KMS-11 (cell line): ENCODE measurements around the gene CDKN3.

Experiments
- H2AFZ ChIP-seq: fragments of 200-600 bp; sonication (generic); 2 replicates; pipeline ENCODE4 v1.6.1; 2016; ENCODE audit warnings: antibody characterized with exemption, mixed run types, low read depth
- H3K27ac ChIP-seq: fragments of 200-600 bp; sonication (generic); 2 replicates; pipeline ENCODE4 v1.6.1; 2016; ENCODE audit warnings: mild to moderate bottlenecking, mixed run types
- H3K27me3 ChIP-seq: fragments of 200-600 bp; sonication (generic); 2 replicates; pipeline ENCODE4 v1.6.1; 2017; ENCODE audit warnings: mild to moderate bottlenecking, low read depth, mixed run types, moderate library complexity; ENCODE audit not compliant: insufficient read depth
- H3K36me3 ChIP-seq: fragments of 200-600 bp; sonication (generic); 2 replicates; pipeline ENCODE4 v1.6.1; 2017; ENCODE audit warnings: mild to moderate bottlenecking, mixed run types; ENCODE audit not compliant: insufficient read depth
- H3K4me1 ChIP-seq: fragments of 200-600 bp; sonication (generic); 2 replicates; pipeline ENCODE4 v1.6.1; 2016; ENCODE audit warnings: mild to moderate bottlenecking, low read depth, mixed run types; ENCODE audit not compliant: poor library complexity, severe bottlenecking
- H3K4me2 ChIP-seq: fragments of 200-600 bp; sonication (generic); 2 replicates; pipeline ENCODE4 v1.7.0; 2016; ENCODE audit warnings: mild to moderate bottlenecking, mixed run types
- H3K4me3 ChIP-seq: fragments of 200-600 bp; sonication (generic); IDR thresholded peaks from 2 replicates; pipeline ENCODE4 v1.6.1; 2017; ENCODE audit warnings: low read depth, low read length, mixed read lengths; ENCODE audit not compliant: insufficient read depth
- H3K79me2 ChIP-seq: fragments of 200-600 bp; sonication (generic); 2 replicates; pipeline ENCODE4 v1.6.1; 2016; ENCODE audit warnings: low read depth, mixed run types; ENCODE audit not compliant: insufficient read depth
- H3K9ac ChIP-seq: fragments of 200-600 bp; sonication (generic); 2 replicates; pipeline ENCODE4 v1.6.1; 2016; ENCODE audit warnings: mild to moderate bottlenecking, mixed run types
- H4K20me1 ChIP-seq: fragments of 200-600 bp; sonication (generic); 2 replicates; pipeline ENCODE4 v1.6.1; 2016; ENCODE audit warnings: mild to moderate bottlenecking, mixed run types; ENCODE audit not compliant: insufficient read depth
- TF ChIP-seq, protein P1 (sequence below): fragments of 200-600 bp; sonication (generic); conservative IDR thresholded peaks from 2 replicates; pipeline ENCODE4 v1.6.1; 2017; ENCODE audit warnings: low read depth, mild to moderate bottlenecking, antibody characterized with exemption, low read length, moderate library complexity, mixed read lengths

CDKN3 gene

DNA sequence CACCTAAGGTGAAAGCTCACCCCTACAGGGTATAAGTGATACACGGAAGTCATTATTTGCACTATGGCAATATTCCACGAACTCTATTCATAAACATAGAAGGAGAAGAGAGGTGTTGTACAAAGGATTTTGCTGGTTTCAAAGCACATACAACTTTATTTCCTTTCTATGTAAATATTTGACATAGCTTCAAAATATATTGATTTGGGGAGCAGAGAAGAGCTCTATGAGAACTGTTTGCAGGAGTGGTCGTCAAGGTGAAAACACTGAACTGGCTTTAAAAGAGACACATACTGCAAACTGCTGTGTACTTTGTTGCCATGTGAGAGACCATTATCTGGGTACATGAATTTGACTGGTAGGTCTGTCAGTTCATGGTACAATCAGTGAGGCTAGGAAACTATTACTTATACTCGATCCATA lies 27.7 kb downstream of the CDKN3 start:
- no peaks in the 10 kb centered on the region for H3K79me2 ChIP-seq
- H3K4me1 ChIP-seq: no peaks in the 10 kb centered on the region
- no peak overlapping the region for H2AFZ ChIP-seq
- no peak overlapping the region for H3K4me3 ChIP-seq
- no peaks in the 10 kb centered on the region for H3K36me3 ChIP-seq
- no peak overlapping the region for H3K9ac ChIP-seq
- TF ChIP-seq, protein P1, sequence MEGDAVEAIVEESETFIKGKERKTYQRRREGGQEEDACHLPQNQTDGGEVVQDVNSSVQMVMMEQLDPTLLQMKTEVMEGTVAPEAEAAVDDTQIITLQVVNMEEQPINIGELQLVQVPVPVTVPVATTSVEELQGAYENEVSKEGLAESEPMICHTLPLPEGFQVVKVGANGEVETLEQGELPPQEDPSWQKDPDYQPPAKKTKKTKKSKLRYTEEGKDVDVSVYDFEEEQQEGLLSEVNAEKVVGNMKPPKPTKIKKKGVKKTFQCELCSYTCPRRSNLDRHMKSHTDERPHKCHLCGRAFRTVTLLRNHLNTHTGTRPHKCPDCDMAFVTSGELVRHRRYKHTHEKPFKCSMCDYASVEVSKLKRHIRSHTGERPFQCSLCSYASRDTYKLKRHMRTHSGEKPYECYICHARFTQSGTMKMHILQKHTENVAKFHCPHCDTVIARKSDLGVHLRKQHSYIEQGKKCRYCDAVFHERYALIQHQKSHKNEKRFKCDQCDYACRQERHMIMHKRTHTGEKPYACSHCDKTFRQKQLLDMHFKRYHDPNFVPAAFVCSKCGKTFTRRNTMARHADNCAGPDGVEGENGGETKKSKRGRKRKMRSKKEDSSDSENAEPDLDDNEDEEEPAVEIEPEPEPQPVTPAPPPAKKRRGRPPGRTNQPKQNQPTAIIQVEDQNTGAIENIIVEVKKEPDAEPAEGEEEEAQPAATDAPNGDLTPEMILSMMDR: no peak
- no peak overlapping the region for H3K27ac ChIP-seq
- no peak overlapping the region for H3K4me2 ChIP-seq
- H3K27me3 ChIP-seq: no peaks in the 10 kb centered on the region
- H4K20me1 ChIP-seq: no peaks in the 10 kb centered on the region

DNA sequence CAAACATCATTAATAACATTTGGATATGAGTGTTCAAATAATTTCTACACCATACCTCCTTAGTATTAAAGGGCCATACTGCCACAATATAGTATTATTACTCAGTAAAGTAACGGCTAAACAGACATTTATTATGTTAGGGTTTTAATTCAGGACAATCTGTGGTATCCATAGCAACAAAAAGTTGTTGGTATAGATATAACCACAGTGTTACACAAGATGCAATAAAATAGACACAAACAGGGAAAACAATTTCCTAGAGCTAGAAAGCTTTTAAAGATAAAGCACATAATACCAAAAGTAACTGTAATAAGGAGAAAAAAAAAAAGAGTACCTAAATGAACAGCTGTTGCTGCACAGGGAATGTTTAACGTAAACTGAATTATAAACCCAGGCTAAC lies 28.3 kb downstream of the CDKN3 start:
- Histone ChIP-seq H3K4me1 (no peaks in the 10 kb centered on the region), H3K36me3 (no peaks in the 10 kb centered on the region), H3K9ac (no peak overlapping the region), H3K79me2 (no peaks in the 10 kb centered on the region), H3K4me3 (no peak overlapping the region), H2AFZ (no peak overlapping the region), H3K4me2 (no peak overlapping the region), H4K20me1 (no peaks in the 10 kb centered on the region), H3K27me3 (no peaks in the 10 kb centered on the region), H3K27ac (no peak overlapping the region)
- TF ChIP-seq, protein P1: no peak

- TF ChIP-seq, protein P1: no peak
- H3K36me3 ChIP-seq: no peaks in the 10 kb centered on the region
Measured at GRCh38 chr14:54425537-54426274, 28.9 kb downstream of the CDKN3 start.

GRCh38 chr14:54427871-54428270 lies 31.1 kb downstream of the CDKN3 start:
- Histone ChIP-seq H3K79me2 (no peaks in the 10 kb centered on the region), H3K36me3 (no peaks in the 10 kb centered on the region)

More at GRCh38 chr14:54425537-54426274, 28.9 kb downstream of the CDKN3 start:
- no peaks in the 10 kb centered on the region for H3K27me3 ChIP-seq
- H2AFZ ChIP-seq: no peak overlapping the region
- H3K4me1 ChIP-seq: no peaks in the 10 kb centered on the region
- H3K9ac ChIP-seq: no peak overlapping the region
- H3K4me3 ChIP-seq: no peak overlapping the region
- H4K20me1 ChIP-seq: no peaks in the 10 kb centered on the region
- H3K4me2 ChIP-seq: no peak overlapping the region
- no peaks in the 10 kb centered on the region for H3K79me2 ChIP-seq
- no peak overlapping the region for H3K27ac ChIP-seq

More at GRCh38 chr14:54427871-54428270, 31.1 kb downstream of the CDKN3 start:
- H3K27me3 ChIP-seq: no peaks in the 10 kb centered on the region
- H3K4me3 ChIP-seq: no peak overlapping the region
- H3K9ac ChIP-seq: no peak overlapping the region
- no peak overlapping the region for H3K4me2 ChIP-seq
- no peaks in the 10 kb centered on the region for H3K4me1 ChIP-seq
- H3K27ac ChIP-seq: no peak overlapping the region
- H2AFZ ChIP-seq: no peak overlapping the region
- H4K20me1 ChIP-seq: no peaks in the 10 kb centered on the region
- TF ChIP-seq, protein P1: no peak
